ENCODE results near the gene MPZL2. TPM values are rescaled to one million over a fixed set of nuclear protein-coding genes. Genes with fewer than 3 reads are reported as not detected.

Gene MPZL2
- total and polyA plus RNA-seq, 2 donors from 2014 or later = 16.8 to 111 TPM

DNA sequence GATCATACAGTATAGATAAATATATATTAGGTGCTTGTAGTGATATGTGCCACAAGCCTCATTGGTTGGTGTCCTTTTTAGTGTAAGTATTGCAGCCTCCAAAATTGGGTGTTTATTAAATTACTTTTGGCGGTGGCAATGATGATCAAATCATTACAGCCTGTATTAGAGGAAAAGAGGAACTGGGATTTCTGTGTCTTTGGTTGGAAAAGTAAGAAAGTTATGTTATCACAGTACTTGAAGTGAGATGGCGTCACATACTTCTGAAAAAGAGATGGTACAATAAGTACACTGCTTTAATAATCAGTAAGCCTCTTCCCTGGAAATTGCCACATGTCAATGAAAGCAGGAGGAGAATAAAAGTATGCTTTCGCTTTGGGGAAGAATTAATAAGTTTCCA, 11.4 kb downstream of the MPZL2 start:
- no peak overlapping the region for H3K27ac ChIP-seq (ENCODE audit: low read depth in 2 of 2, low read length in 2 of 2)
- no peaks in the 10 kb centered on the region for H3K4me1 ChIP-seq (ENCODE audit: control insufficient read depth in 2 of 3, insufficient read depth in 2 of 3, low read depth in 1 of 3, low read length in 3 of 3)
- H3K4me3 ChIP-seq (ENCODE audit: low read length in 3 of 3) = peak overlapping the region; percentile 86 to 100 (median 91)
- TF ChIP-seq, protein P1, sequence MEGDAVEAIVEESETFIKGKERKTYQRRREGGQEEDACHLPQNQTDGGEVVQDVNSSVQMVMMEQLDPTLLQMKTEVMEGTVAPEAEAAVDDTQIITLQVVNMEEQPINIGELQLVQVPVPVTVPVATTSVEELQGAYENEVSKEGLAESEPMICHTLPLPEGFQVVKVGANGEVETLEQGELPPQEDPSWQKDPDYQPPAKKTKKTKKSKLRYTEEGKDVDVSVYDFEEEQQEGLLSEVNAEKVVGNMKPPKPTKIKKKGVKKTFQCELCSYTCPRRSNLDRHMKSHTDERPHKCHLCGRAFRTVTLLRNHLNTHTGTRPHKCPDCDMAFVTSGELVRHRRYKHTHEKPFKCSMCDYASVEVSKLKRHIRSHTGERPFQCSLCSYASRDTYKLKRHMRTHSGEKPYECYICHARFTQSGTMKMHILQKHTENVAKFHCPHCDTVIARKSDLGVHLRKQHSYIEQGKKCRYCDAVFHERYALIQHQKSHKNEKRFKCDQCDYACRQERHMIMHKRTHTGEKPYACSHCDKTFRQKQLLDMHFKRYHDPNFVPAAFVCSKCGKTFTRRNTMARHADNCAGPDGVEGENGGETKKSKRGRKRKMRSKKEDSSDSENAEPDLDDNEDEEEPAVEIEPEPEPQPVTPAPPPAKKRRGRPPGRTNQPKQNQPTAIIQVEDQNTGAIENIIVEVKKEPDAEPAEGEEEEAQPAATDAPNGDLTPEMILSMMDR (IDR thresholded peaks at IDR 0.05; ENCODE audit: borderline replicate concordance, extremely low read depth, insufficient read depth) = no peak
- no peak for DNase-seq
- H3K9me3 ChIP-seq (ENCODE audit: control insufficient read depth in 2 of 3, insufficient read depth in 1 of 3, low read length in 3 of 3) = no peaks in the 10 kb centered on the region
- FAIRE-seq = no peak
- H3K36me3 ChIP-seq (ENCODE audit: control insufficient read depth in 2 of 3, insufficient read depth in 3 of 3, low read length in 3 of 3) = no peaks in the 10 kb centered on the region
- peak overlapping the region in 2 of 3 donors; percentile 43 to 98 for H3K9ac ChIP-seq (ENCODE audit: low read length in 3 of 3)
- H3K27me3 ChIP-seq (ENCODE audit: control insufficient read depth, insufficient read depth, low read length) = no peaks in the 10 kb centered on the region
- intact Hi-C loops (cut with DNase I) = no loop called here

DNA sequence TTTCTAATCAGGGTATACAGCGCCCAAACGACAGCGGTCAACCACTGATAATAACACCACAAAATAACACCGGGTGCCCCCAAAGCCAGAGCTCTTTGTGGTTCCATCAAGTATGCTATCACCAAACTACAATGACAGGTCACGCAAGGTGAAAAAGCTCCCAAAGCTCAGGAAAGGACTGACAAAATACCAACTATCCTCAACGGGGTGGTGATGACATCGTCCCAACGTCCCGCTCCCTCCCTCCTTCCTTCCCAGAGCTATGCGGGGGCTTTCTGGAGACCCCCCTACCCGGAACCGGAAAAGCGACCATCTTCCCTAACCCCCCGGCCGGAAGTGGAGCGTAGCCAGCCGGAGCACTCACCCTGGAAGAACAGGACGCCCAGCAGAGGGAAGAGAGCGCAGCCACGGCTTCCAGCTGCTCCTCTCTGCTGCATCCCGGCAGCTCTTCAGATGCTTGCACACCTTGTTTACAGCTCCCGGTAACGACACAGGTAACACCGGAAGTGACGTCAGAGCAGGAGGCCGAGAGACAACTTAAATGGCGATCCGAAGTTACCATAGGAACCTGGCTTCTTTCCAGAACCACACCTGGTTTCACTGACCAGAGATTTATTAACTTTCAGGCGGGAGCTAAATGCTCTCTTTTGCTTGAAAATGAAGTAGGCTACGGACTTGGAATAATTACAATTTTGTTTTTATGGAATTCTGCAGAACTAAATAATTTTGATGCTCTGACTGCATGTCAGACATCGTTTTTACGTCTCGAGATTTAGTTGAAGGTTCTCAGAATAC, 12.0 kb downstream of the MPZL2 start, which contains the start of gene MPZL3:
Gene MPZL3, minus strand, starts transcription at position 508 of the 795 bp plus-strand sequence. Its CDS starts 71 bp downstream, at position 437.
- intact Hi-C loops (cut with DNase I) = no loop called here
- FAIRE-seq (peak; percentile 6), DNase-seq (peak; percentile 91 to 98 (median 94))
- Histone ChIP-seq H3K4me3 (ENCODE audit: low read length in 3 of 3) (peak within 1 kb of the TSS; percentile 86 to 100 (median 91)), H3K9ac (ENCODE audit: low read length in 3 of 3) (peak within 1 kb of the TSS; percentile 43 to 98 (median 45)), H3K4me1 (ENCODE audit: control insufficient read depth in 2 of 3, insufficient read depth in 2 of 3, low read depth in 1 of 3, low read length in 3 of 3) (no peaks in the 10 kb centered on the region), H3K27ac (ENCODE audit: low read depth in 2 of 2, low read length in 2 of 2) (peak within 1 kb of the TSS; percentile 74 to 84), H3K27me3 (ENCODE audit: control insufficient read depth, insufficient read depth, low read length) (no peaks in the 10 kb centered on the region), H3K36me3 (ENCODE audit: control insufficient read depth in 2 of 3, insufficient read depth in 3 of 3, low read length in 3 of 3) (no peaks in the 10 kb centered on the region), H3K9me3 (ENCODE audit: control insufficient read depth in 2 of 3, insufficient read depth in 1 of 3, low read length in 3 of 3) (no peaks in the 10 kb centered on the region)
- TF ChIP-seq, protein P1 (IDR thresholded peaks at IDR 0.05; ENCODE audit: borderline replicate concordance, extremely low read depth, insufficient read depth) = no peak

DNA sequence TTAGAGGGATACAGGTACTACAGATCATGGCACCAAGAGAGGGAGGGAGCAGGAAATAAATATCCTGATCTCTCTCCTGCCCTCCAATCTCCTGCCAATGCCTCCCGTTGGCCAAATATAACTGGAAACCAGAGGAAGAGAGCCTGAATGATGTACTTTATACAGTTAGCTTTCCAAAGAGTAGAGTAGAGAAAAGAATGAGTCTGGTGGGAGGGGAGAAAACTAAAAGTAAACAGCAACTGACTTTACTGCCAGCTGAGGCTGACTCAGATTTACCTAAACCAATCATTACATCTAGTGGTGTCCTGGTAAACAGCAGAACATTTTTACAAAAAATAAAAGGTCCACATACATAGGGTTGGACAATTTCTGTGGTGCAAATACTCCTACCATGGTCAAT, 17.1 kb downstream of the MPZL2 start:
- Histone ChIP-seq H3K36me3 (ENCODE audit: control insufficient read depth in 2 of 3, insufficient read depth in 3 of 3, low read length in 3 of 3) (no peaks in the 10 kb centered on the region), H3K4me3 (ENCODE audit: low read length in 3 of 3) (no peak overlapping the region), H3K4me1 (ENCODE audit: control insufficient read depth in 2 of 3, insufficient read depth in 2 of 3, low read depth in 1 of 3, low read length in 3 of 3) (no peaks in the 10 kb centered on the region), H3K27ac (ENCODE audit: low read depth in 2 of 2, low read length in 2 of 2) (no peak overlapping the region), H3K9me3 (ENCODE audit: control insufficient read depth in 2 of 3, insufficient read depth in 1 of 3, low read length in 3 of 3) (no peaks in the 10 kb centered on the region), H3K9ac (ENCODE audit: low read length in 3 of 3) (no peak overlapping the region), H3K27me3 (ENCODE audit: control insufficient read depth, insufficient read depth, low read length) (no peaks in the 10 kb centered on the region)
- TF ChIP-seq, protein P1 (IDR thresholded peaks at IDR 0.05; ENCODE audit: borderline replicate concordance, extremely low read depth, insufficient read depth) = no peak
- DNase-seq (no peak), FAIRE-seq (no peak)
- intact Hi-C loops (cut with DNase I) = no loop called here

All from kidney (tissue), 14 donors.